Activated CD4-positive, alpha-beta T cell treated with anti-CD3 and anti-CD28 coated beads, Interleukin-2, Interleukin-4, amounts not matched to agents 100 ng/mL and 50 ng/mL, durations not matched to agents 16 hours and 8 hours (primary cell): Measurements from ENCODE around the gene MFSD12.
"Not testable (repeated sequence)": the region's sequence is repeated elsewhere in the genome, so short reads cannot be mapped to it uniquely, and the experiment has no call there.

Experiments
- DNase-seq: peaks from one replicate; pipeline ENCODE4 v3.0.0-alpha.2; 2020; ENCODE audit warnings: low spot score

The MFSD12 gene

GRCh38 chr19:3522421-3523360, 34.7 kb downstream of the MFSD12 start:
- DNase-seq, result no peak

DNA sequence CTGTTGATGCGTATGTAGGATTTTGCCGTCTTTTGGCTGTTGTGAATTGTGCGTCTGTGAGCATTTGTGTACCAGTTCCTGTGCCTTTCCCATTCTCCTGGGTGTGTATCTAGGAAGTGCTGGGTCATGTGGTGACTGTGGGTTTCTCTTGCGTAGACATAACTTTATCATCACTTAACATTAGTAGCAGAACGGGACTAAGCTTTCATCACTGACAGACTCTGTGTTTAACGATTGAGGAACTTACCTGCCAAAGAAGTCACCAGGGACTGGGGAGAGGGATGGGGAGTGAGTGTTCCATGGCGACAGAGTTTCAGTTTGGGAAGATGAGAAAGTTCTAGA, 36.3 kb downstream of the MFSD12 start:
- DNase-seq, result no peak

GRCh38 chr19:3520166-3521103, 37.0 kb downstream of the MFSD12 start:
- DNase-seq, result no peak

DNA sequence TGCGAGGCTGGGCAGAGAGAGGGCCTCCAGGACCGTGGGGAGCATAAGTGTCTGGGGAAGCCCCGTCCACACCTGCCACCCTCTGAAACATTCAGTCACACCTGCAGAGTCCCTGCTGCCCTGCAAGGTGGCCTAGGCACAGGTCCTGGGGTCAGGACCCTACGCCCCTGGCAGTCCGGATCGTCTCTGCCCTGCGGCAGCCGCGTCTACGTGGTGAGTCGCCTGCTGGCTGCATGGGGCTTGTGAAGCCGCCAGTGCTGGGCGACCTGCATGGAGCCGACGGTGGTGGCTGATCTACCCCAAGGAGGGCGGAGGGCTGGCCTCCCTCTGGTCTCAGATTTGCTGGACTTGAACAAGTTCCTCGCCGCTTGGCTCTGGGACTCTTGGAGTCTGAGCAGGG, 38.3 kb downstream of the MFSD12 start:
- no peak for DNase-seq

GRCh38 chr19:3518659-3519058, 38.7 kb downstream of the MFSD12 start:
- no peak for DNase-seq

GRCh38 chr19:3518255-3518654, 39.1 kb downstream of the MFSD12 start:
- no peak for DNase-seq

- no peak for DNase-seq
Observed at GRCh38 chr19:3517638-3518037, 39.7 kb downstream of the MFSD12 start.

GRCh38 chr19:3516675-3517207, 40.6 kb downstream of the MFSD12 start:
- DNase-seq, result no peak

DNA sequence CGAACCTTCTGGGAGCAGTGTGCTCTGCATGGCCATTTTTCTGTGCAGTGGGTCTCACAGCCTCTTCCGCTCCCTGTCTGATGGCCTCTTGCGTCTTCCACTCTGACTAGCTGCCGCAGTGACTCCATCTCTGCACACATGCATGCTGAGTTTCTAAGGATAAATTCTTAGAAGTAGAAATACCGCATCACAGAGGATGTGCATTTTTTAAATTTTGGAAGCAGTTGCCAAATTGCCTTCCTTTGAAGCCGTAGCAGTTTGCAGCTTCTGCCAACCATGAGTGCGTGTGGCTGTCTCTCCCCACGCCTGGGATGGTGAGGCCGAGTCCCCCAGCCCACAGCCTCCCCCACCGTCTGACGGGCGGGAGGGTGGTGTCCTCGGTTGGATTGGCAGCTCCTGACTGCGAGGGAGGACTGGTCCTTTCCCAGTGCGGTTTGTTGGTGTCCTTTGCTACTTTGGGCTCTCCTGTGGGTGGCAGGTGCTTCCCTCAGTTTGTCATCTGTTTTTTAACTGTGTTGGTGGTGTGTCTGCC, 41.4 kb downstream of the MFSD12 start:
- DNase-seq, result no peak

GRCh38 chr19:3514930-3515329, 42.5 kb downstream of the MFSD12 start:
- DNase-seq, result no peak

DNA sequence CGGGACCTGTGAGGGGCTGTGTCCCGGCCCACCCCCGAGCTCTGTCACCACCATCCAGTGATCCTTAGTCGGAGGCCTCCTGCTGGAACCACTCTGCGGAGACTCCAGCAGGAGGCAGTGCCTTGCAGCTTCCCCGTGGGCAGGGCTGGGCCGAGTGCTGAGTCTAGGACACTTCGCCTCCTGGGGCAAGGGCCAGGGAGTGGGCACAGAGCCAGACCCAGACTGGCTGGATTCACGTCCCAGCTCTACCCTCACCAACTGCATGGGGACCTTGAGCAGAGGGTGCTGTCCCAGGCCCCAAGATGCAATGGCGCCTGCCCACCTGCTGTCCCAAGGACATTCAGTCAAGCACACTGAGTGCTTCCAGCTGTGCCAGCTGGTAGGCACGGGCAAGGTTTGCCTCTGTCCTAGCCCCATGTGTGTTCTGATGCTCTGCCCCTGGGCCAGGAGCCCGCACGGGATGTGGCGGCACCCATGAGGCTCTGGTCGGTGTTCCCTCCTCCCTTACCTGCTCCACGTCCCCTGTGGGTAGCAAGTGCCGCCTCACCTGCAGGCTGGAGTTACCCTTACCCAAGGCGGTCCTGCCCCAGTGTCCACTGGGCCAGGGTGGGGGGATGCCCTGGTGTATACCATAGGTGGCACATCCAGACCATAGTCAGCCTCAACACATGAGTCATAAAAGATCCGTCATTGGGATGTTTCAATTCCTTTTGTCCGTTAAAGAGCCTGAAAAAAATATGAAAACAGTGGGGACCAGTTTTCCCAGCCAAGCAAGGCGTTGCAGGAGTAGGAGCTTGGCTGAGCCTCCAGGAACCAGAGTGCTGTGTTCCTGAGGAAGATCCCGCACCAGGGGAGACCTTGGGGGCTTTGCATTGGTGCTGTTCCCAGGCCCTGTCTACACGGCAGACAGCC, 43.9 kb downstream of the MFSD12 start:
- no peak for DNase-seq

GRCh38 chr19:3512562-3513228, 44.7 kb downstream of the MFSD12 start:
- no peak for DNase-seq

DNA sequence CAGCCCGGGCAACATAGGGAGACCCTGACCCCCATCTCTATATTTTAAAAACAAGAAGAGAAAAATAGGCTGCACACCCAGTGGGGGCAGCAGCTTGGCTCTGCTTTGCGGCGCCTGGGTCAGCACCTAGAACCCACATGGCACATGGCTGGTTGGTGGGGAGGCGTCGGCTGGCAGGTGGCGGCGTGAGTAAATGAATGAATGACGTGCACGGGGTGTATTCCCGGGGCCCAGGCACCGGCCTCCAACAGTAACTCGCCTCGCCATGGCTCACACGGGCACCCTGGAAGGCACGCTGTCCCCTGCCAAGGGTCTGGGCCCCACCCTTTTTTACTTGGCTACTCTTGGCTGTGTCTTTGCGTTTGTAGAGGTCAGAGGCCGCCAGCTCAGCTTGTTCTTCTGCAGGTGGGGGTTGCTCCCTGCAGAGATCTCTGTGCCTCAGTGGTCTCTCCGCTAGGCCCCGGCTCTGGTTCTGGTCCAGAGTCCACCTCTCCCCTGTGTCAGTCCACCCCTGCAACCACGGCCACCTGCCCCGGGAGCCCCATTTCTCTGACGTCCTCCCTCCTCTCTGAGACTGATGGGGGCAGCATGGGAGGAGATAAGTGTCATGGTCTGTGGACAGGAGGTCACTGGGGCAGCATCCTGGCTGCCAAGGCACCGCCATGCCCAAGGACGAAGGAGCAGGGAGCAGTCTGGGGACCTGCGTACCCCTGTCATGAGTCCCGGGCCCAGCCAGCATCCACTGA, 45.7 kb downstream of the MFSD12 start:
- DNase-seq, result no peak

GRCh38 chr19:3510727-3511126, 46.7 kb downstream of the MFSD12 start:
- no peak for DNase-seq

GRCh38 chr19:3509566-3509989, 47.8 kb downstream of the MFSD12 start:
- no peak for DNase-seq

DNA sequence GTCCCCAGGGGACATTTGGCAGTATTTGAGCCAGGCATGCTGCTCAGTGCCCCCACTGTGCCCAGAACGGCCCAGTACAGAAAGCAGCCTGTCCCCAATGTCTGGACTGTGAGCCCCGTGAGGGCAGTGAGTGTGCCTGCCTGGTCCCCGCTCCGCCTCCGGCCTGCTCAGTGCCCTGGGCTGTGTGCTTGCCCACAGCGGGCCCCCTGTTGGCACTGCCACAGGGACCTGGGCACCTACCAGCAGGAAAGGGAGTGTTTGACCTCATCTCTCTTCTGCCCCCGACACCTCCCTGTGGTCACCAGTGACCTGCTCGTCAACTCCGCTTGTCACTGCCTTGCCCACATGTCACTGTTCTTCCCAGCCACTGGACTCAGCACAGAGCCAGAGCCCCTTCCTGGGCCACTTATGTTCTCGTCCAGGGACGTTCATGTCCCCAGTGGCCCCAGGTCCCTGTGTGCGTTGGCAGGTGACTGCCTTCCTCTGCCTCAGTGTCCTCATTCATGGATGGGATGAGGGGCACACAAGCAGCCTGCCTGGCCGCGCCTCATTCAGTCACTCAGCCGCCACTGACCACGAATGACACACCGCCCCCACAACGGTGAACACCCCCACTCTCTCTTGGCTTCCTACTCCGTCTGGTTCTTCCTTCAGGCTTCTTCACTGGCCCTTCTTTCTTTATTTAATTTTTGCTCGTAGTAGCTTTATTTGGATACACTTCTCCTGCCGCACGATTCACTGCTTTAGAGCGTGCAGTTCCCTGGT, 48.4 kb downstream of the MFSD12 start:
- DNase-seq, result no peak

- DNase-seq, result not testable (repeated sequence)
Observed at GRCh38 chr19:3508121-3508661, 49.2 kb downstream of the MFSD12 start.

DNA sequence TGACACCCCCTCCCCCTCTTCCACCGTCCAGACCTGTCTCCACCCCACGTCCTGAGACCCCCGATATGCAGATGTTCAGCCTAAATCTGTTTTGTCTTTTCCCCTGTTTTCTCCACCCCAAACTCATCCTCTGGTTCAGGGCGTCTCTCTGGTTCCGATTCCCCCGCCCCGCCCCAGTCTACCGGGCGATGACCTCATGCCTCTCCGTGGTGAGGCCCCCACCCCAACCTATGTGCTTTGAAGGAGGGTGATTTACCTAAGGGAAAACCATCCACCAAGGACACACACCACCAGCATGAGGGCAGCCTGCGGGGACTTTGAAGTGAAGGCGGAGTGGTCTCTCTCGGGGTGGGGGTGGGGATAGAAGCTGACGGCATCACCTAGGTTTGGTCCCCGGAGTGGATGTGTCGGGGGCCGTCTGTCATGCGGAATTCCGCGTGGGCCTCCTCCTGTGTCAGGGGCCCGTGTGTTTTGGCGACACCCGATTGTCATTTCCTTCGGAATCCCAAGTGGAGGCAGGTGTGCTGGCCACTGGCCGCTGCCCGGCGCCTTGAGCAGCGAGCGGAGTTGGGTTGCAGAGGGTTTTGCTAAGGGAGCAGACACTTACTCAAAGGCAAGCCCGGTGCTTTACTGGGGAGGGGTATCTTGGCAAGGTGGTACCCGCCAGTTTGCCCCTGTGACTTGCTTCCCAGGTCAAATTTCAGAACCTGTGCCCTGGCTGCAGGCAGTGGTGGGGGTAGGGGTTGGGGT, 49.8 kb downstream of the MFSD12 start:
- no peak for DNase-seq
